Measurements from ENCODE around the gene LCN15.

DNA sequence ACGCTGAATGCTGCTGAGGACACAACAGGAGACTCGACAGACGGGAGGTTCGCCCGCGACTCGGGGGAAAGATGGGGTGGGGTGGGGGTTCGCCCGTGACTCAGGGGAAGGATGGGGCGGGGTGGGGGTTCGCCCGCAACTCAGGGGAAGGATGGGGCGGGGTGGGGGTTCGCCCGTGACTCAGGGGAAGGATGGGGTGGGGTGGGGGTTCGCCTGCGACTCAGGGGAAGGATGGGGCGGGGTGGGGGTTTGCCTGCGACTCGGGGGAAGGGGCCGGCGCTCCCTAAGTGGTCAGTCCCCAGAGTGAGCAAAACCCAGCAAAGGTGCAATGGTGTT, 18.2 kb downstream of the LCN15 start:
- TF ChIP-seq POLR2A (IDR thresholded peaks at IDR 0.05; ENCODE audit: low read length), result no peak
- no peak for TF ChIP-seq GATA1 (IDR thresholded peaks at IDR 0.05; ENCODE audit: low read depth, low read length)

Data from erythroblast (primary cell).